ENCODE results near the gene PDCD7.
"Not testable (repeated sequence)": the region's sequence is repeated elsewhere in the genome, so short reads cannot be mapped to it uniquely, and the experiment has no call there.

PDCD7 gene

DNA sequence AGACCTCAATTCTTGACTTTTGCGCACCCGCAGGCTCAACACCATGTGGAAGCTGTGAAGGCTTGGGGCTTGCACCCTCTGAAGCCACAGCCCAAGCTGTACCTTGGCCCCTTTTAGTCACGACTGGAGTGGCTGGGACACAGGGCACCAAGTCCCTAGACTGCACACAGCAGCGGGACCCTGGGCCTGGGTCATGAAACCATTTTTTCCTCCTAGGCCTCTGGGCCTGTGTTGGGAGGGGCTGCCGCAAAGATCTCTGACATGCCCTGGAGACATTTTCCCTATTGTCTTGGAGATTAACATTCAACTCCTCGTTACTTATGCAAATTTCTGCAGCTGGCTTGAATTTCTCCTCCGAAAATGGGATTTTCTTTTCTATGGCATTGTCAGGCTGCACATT, 3.5 kb upstream of the PDCD7 start:
- DNase-seq; in situ Hi-C loops (cut with HindIII; ENCODE audit: low pct_ligation_motif_present, low pct_unique_long_range_greater_than_20kb, low sequenced_read_pairs): not testable (repeated sequence)

- no peak for DNase-seq
These were observed 930 bp upstream of the PDCD7 start for GRCh38 chr15:65134538-65134937.

DNA sequence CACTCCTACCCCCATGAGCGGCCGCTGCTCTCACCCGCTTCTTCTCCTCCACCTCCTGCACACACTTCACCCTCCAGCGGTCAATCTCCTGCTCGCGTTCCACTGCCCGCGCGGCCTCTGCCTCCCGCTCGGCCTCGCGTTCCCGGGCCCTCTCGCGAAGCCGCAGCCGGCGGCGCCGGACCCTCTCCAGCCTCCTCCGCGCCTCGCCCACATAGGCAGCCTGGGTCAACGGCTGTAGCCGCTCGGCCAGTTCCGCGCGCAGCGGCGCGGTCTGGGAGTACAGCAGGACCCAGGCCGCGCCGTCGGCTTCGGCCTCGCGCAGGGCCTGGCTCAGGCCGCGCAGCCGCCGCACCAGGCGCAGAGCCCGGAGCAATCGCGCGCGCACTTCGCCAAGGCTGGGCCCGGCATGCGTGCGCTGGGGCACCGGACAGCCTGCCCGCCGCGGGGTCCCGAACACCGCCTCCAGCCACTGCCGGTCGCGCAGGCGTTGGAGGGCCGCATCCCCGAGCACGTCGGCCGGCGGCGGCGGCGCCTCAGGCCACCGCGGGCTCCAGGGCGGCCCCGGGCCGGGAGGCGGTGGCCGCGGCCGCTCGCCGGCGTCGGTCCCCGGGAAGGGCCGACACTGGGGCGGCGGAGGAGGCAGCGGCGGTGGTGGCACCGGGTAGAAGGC, 595 bp downstream of the PDCD7 start:
- DNase-seq = peak; percentile 62
- in situ Hi-C loops (cut with HindIII; ENCODE audit: low pct_ligation_motif_present, low pct_unique_long_range_greater_than_20kb, low sequenced_read_pairs) = no loop called here

More at GRCh38 chr15:65134538-65134937, 930 bp upstream of the PDCD7 start:
- in situ Hi-C loops (cut with HindIII; ENCODE audit: low pct_ligation_motif_present, low pct_unique_long_range_greater_than_20kb, low sequenced_read_pairs) = no loop called here

GRCh38 chr15:65130941-65131340, 2.7 kb downstream of the PDCD7 start:
- DNase-seq = no peak
- in situ Hi-C loops (cut with HindIII; ENCODE audit: low pct_ligation_motif_present, low pct_unique_long_range_greater_than_20kb, low sequenced_read_pairs) = no loop called here

DNA sequence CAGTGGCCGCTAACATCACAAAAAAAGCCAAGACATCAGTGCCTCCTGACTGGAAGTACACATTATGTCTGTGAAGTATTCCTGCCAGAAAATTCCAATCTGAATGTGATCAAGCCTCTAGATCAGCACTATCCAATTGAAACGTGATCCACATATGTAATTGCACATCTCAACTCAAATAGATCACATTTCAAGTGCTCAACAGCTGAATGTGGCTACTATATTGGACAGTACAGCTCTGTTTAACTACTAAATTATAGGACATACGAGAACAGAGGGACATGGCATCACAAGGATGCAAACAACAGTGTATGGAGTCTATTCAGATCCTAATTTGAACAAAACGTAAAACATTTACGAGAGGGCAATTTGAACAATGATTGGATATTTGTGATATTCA, 18.1 kb downstream of the PDCD7 start:
- DNase-seq = no peak
- in situ Hi-C loops (cut with HindIII; ENCODE audit: low pct_ligation_motif_present, low pct_unique_long_range_greater_than_20kb, low sequenced_read_pairs) = no loop called here

DNA sequence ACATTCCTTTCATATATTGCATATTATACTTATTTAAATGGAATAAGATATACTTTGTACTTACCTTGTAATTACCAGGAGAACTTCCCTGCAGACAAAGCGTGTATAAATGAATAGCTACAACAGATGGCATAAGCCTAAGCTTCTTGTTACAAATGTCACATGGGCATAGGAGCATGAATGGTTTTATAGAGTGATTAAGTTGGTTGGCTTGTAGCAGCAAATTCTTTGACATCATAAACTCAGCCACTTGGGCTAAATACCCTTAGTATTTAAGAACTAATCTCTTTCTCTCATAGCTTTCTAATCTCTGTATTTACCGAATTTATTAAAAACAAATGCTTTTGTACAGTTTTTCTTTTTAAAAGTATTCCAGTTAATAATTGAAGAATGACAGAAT, 18.5 kb downstream of the PDCD7 start, which contains the start of gene UBAP1L:
Gene UBAP1L, minus strand, starts transcription at position 115 of the 400 bp plus-strand sequence. CDS start 8,985 bp downstream, outside the sequence.
- DNase-seq = peak; percentile 36
- in situ Hi-C loops (cut with HindIII; ENCODE audit: low pct_ligation_motif_present, low pct_unique_long_range_greater_than_20kb, low sequenced_read_pairs) = no loop called here

GRCh38 chr15:65110676-65111292, 22.8 kb downstream of the PDCD7 start:
- in situ Hi-C loops (cut with HindIII; ENCODE audit: low pct_ligation_motif_present, low pct_unique_long_range_greater_than_20kb, low sequenced_read_pairs) = no loop called here
- no peak for DNase-seq

GRCh38 chr15:65106011-65106590, 27.5 kb downstream of the PDCD7 start:
- no peak for DNase-seq
- in situ Hi-C loops (cut with HindIII; ENCODE audit: low pct_ligation_motif_present, low pct_unique_long_range_greater_than_20kb, low sequenced_read_pairs) = no loop called here

GRCh38 chr15:65105038-65105437, 28.6 kb downstream of the PDCD7 start:
- DNase-seq = no peak
- in situ Hi-C loops (cut with HindIII; ENCODE audit: low pct_ligation_motif_present, low pct_unique_long_range_greater_than_20kb, low sequenced_read_pairs) = no loop called here

DNA sequence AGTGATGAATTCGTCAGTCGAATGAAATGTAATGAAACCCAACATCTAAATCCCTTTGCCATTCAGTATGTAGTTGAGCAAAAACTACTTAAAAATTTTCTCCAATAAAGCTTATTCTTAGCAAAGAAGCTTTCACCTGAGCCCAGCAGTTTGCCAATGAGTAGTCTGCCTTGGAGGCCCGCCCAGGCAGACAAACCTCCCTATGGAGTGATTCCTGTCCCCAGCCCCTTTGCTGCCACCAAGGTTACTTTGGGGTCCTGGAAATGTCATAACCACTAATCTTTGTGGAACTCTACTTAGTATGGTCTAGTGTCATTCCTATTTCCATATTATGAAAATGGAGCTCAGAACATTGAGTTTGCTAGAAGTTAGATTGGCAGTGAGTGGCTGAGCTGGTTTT, 30.7 kb downstream of the PDCD7 start:
- in situ Hi-C loops (cut with HindIII; ENCODE audit: low pct_ligation_motif_present, low pct_unique_long_range_greater_than_20kb, low sequenced_read_pairs) = no loop called here
- DNase-seq = no peak

DNA sequence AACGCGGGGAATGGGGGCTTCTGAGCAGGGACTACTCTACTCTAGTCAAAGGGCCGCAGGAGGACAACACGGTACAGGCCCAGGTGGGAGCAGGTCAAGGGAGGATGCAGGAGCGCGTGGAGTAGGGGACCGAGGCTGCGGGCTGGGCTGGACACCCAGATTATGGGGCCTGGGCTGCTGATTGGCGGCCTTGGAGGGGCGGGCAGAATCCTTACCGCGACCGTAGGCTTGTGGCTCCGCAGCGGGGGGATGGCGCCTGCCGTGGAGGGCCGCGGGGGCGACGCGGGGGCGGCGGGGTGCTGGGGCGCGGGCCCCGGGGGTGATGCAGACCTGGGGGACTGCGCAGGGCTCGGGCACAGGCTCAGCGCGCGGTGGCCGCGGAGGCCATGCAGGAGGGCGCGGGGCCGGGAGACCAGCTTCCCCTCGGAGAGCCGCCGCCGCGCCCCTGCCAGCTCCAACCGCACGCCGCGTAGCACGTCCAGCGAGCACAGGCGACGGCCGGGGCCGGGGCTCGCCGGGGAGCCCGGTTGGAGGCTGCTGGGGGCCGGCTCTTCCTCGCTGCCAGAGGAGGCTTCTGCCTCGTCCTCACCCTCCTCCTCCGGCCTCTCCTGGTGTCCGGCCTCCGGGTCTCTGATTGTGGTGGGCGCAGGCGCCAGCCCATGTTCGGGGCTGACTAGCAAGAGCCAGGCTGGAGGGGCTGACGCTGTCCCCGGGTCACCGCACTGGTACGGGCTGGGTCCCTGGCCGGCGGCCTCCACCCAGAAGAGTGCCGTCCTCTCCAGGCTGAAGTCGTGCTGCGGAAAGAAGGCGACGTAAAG, 31.5 kb downstream of the PDCD7 start:
- DNase-seq = no peak
- in situ Hi-C loops (cut with HindIII; ENCODE audit: low pct_ligation_motif_present, low pct_unique_long_range_greater_than_20kb, low sequenced_read_pairs) = no loop called here

DNA sequence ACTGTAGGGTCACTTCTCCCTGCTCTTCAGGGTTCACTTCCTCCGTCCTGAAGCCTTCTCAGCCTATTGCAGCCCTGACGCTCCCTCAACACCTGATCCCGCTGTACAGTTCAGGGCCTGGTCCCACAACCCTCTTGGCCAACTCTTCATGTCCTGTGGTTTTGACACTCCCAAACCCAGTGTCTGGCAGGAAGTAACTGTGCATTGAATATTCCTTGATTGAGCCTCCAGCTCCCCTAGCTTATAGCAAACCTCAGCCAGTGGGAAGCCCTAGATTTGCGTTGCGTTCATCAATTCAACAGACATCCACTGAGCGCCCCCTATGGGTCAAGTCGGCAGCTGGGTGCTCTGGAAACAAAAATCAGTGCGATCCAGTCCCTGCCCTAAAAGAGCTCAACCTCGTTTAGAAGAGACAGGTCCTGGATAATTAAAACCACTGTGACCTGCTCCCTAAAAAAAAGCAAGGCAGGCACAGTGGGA, 32.2 kb downstream of the PDCD7 start:
- in situ Hi-C loops (cut with HindIII; ENCODE audit: low pct_ligation_motif_present, low pct_unique_long_range_greater_than_20kb, low sequenced_read_pairs) = no loop called here
- DNase-seq = peak; percentile 42

GRCh38 chr15:65100442-65100841, 33.2 kb downstream of the PDCD7 start:
- in situ Hi-C loops (cut with HindIII; ENCODE audit: low pct_ligation_motif_present, low pct_unique_long_range_greater_than_20kb, low sequenced_read_pairs) = no loop called here
- DNase-seq = no peak

DNA sequence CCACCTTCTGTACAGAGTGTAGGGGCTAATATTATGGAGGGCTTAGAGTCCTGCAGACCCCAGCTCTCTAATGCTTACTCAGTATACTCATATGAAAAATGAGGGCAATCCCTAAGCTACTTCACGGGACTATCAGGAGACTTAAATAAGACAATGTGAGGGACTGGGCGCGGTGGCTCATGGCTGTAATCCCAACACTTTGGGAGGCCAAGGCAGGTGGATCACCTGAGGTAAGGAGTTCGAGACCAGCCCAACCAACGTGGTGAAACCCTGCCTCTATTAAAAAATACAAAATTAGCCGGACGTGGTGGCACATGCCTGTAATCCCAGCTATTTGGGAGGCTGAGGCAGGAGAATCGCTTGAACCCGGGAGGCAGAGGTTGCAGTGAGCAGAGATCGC, 33.8 kb downstream of the PDCD7 start:
- in situ Hi-C loops (cut with HindIII; ENCODE audit: low pct_ligation_motif_present, low pct_unique_long_range_greater_than_20kb, low sequenced_read_pairs); DNase-seq: not testable (repeated sequence)

GRCh38 chr15:65099336-65099735, 34.3 kb downstream of the PDCD7 start:
- in situ Hi-C loops (cut with HindIII; ENCODE audit: low pct_ligation_motif_present, low pct_unique_long_range_greater_than_20kb, low sequenced_read_pairs) = no loop called here
- no peak for DNase-seq

DNA sequence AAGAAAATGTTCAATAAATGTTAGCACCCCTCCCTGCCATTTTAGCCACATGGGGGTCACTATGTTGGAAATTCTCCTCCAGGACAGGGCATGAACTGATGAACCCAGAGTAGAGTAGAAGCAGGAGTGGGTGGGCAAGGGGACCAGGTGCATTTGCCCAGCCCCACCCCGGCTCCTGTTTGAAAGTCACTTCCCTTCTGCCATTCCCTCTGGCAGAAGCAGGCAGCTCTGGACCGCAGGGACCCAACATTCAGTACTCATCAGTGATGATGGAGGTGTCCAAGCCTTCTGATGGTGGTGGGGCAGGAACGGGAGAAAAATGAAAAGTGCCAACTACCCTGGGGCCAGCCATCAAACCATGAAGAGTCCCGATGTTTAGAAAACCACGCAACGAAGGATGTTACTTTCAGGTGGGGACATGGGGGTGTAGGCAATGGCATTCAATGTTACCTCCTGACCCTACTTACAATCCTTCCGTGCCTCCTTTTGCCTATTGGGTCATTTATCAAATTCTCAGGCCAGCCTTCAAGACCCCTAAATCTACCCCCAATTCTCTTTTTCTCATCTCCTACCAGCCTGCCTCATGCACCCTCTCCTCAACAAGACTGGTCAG, 35.9 kb downstream of the PDCD7 start:
- in situ Hi-C loops (cut with HindIII; ENCODE audit: low pct_ligation_motif_present, low pct_unique_long_range_greater_than_20kb, low sequenced_read_pairs) = no loop called here
- no peak for DNase-seq

DNA sequence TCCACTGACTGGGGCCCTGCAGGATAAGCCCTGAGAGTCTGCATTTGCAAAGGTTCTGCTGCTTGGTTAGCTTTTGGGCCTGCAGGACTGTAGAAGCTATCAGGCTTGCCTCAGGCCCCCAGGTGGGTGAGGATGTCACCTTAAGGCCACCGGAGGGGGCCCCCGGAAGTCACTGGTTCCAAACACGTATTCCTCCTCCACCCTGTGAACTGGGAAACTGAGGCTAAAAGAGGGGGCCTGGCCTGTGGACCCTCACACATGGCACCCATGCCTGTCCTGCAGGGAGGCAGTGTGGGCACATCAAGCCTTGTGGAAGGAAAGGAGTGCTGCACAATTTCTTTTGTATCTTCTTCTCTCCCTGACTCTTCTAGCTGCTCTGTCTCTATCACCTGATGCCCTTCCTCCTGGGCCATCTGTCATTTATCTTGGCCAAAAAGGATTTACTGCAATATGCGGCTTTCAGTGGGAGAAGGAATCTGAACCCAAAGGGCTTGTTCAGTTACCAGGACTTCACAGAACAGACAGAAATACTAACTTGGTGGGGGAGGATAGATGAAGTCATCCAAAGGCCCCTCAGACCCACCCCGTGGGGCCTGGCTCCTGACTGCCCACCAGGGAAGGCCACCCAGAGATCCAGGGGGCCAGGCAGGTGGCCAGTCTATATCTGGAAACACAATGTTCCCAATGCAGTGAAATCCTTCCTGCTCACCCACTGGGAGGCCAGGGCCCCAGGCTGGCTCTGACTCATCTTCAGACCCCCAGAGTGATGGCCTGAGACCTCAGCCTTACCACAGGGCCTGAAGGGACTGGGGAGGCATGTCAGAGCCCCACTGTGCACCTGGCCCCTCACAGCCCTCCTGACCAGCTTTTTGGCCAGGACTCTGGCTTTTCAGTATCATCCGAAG, 36.9 kb downstream of the PDCD7 start:
- in situ Hi-C loops (cut with HindIII; ENCODE audit: low pct_ligation_motif_present, low pct_unique_long_range_greater_than_20kb, low sequenced_read_pairs) = no loop called here
- DNase-seq = no peak

DNA sequence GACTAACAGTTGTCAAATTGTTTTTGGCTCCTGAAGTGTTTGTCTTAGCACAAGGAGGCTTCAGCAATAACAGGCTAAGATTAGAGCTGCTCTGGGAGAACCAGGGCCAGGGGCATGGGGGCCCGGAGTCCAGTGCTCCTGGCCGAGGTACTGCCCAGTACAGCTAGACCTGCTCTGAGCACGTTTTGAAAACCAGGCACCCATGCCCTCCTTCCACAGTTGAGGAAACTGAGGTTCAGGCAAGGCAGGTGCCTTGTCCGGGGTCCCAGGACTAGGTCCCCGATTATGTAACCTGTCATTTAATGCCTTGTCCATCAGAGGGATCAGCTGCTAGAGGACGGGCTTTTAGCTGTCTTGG, 37.9 kb downstream of the PDCD7 start:
- in situ Hi-C loops (cut with HindIII; ENCODE audit: low pct_ligation_motif_present, low pct_unique_long_range_greater_than_20kb, low sequenced_read_pairs) = no loop called here
- no peak for DNase-seq

Data from ACHN (cell line).